ENCODE results near the gene HES1.

HES1 gene

DNA sequence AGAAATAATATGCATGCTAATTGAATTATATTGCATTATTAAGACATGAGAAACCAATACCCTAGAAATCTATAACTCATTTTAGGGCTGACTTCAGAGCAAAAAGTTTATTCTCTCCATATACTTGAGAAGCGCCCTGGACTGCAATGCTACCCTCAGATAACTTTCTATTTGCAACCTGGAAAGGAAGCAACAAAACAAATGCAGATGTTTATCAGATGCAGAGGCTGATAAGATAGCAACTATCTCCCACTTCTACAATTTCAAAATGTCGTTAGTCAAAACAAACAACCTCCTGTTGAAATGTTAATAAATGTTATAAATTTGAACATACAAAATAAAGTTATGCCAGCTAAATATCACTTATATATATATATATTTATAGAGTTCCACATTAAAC, 34.8 kb downstream of the HES1 start:
- no peak overlapping the region for H3K4me3 ChIP-seq (ENCODE audit: low read length)
- no peak for DNase-seq (ENCODE audit: low read depth)
- TF ChIP-seq, protein P1, sequence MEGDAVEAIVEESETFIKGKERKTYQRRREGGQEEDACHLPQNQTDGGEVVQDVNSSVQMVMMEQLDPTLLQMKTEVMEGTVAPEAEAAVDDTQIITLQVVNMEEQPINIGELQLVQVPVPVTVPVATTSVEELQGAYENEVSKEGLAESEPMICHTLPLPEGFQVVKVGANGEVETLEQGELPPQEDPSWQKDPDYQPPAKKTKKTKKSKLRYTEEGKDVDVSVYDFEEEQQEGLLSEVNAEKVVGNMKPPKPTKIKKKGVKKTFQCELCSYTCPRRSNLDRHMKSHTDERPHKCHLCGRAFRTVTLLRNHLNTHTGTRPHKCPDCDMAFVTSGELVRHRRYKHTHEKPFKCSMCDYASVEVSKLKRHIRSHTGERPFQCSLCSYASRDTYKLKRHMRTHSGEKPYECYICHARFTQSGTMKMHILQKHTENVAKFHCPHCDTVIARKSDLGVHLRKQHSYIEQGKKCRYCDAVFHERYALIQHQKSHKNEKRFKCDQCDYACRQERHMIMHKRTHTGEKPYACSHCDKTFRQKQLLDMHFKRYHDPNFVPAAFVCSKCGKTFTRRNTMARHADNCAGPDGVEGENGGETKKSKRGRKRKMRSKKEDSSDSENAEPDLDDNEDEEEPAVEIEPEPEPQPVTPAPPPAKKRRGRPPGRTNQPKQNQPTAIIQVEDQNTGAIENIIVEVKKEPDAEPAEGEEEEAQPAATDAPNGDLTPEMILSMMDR (conservative IDR thresholded peaks at IDR 0.05; ENCODE audit: low read length), result no peak

DNA sequence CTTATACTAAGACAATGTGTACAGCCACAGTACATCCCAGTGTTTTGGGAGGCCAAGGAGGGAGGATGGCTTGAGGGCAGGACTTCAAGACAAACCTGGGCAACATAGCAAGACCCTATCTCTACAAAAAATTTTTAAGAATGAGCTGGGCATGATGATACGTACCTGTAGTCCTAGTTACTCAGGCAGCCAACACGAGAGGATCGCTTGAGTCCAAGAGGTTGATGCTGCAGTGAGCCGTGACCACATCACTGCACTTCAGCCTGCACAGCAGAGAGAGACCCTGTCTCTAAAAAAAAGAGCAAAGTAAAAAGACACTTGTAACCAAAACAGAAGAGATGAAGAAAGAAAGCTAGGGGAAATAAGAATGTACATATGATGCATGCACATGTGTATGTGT, 38.5 kb downstream of the HES1 start:
- TF ChIP-seq, protein P1 (conservative IDR thresholded peaks at IDR 0.05; ENCODE audit: low read length), result no peak
- no peak for DNase-seq (ENCODE audit: low read depth)
- no peak overlapping the region for H3K4me3 ChIP-seq (ENCODE audit: low read length)

DNA sequence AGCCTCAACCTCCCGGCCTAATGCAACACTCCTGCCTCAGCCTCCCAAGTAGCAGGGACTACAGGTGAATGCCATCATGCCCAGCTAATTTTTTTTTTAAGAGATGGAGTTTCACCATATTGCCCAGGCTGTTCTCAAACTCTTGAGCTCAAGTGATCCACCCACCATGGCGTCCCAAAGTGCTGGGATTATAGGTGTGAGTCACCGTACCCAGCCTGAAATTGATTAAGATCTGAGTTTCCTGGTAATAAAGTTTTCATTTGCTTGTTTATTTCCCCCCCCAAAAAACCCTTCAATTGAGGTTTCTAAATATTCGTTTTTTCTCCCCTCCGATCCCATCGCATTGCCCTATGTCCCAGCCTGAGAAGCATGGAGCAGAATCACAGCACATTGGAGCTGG, 39.0 kb downstream of the HES1 start:
- no peak overlapping the region for H3K4me3 ChIP-seq (ENCODE audit: low read length)
- DNase-seq (ENCODE audit: low read depth), result no peak
- TF ChIP-seq, protein P1 (conservative IDR thresholded peaks at IDR 0.05; ENCODE audit: low read length), result no peak

DNA sequence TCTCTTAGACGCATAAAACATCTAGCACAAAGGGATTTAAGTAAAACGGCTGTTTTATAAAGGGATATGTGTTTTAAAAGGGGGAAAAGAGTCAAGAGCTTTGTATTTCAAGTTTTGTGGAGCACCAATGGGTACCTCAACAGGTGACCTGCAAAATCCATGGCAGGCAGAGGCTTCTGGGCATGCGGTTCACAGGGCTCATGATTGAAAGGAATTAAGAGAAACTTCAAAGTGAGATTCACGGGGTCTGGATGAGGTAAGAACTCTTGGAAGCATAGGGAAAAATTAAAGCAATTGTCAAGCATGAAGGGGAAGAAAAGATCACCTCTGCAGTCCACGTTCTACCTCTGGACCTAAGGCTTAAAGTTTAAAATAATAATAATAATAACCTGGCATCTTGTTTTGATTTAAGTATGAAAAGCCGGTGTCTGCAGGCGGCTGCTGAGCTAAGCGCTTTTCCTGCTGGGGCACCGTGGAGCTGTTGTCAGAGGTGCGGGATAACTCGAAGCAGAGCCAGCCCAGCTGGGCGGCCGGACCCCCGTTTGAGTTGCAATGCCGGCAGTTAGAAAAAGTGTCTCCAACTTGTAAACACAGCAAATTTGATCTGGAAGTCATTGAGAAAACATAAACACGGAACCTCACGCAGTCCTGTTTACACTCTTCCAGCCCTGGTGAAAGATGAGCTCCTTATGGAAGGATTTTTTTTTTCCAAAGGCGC, 40.5 kb downstream of the HES1 start:
- no peak for DNase-seq (ENCODE audit: low read depth)
- TF ChIP-seq, protein P1 (conservative IDR thresholded peaks at IDR 0.05; ENCODE audit: low read length), result no peak
- H3K4me3 ChIP-seq (ENCODE audit: low read length), result no peak overlapping the region

DNA sequence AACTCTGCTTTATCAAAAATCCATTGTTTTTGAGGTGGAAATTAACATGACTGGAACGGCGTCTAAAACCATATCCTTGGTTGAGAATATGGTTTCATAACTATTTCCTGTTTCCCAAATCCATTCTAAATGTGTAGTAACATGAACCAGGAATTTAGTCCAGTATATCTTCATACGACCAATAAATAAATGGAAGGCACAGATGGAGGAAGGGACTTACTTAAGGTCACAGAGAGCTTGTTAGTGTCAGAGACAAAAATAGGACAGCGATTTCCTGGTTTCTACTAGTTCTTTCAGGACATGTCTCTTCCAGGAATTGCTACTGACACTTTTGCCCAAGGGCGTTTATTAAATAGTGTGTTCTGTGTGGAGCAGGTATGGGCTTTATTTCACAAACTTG, 41.2 kb downstream of the HES1 start:
- TF ChIP-seq, protein P1 (conservative IDR thresholded peaks at IDR 0.05; ENCODE audit: low read length), result no peak
- DNase-seq (ENCODE audit: low read depth), result no peak
- no peak overlapping the region for H3K4me3 ChIP-seq (ENCODE audit: low read length)

DNA sequence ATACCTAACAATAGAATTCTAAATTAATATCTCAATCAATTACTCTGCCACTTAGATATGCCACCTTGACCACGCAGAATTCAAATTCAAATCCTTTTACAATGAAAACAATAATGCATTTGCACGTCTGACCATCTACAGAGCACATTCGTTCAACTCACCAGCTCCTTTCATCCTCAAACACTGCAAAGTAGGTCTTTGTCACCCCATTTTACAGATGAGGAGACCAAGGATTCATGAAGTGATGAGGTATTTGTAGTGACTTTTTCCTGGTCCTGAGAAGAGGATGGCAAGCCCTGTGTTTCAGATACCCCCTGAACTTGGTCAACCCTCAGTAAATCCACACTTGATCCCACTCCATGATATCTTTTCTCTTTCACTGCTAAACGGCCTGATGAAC, 42.2 kb downstream of the HES1 start:
- H3K4me3 ChIP-seq (ENCODE audit: low read length), result no peak overlapping the region
- no peak for DNase-seq (ENCODE audit: low read depth)
- TF ChIP-seq, protein P1 (conservative IDR thresholded peaks at IDR 0.05; ENCODE audit: low read length), result no peak

DNA sequence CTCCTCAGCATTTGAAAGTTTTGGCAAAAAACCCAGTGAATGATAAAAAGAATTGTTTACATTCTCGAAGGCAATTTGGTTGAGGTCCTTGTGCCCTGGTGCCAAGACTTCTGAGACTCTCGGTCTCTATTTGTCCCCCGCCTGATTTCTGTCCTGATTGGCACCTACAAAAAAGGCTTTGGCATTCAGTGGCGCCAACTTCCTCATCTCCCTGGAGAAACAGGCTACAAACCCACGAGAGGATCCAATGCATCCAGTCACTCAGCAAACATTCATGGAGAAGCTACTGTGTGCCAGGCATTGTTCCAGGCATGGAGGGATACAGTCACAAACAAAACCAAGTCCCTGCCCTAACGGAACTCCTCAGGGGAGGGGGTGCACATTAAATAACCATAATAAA, 42.7 kb downstream of the HES1 start:
- no peak for DNase-seq (ENCODE audit: low read depth)
- TF ChIP-seq, protein P1 (conservative IDR thresholded peaks at IDR 0.05; ENCODE audit: low read length), result no peak
- H3K4me3 ChIP-seq (ENCODE audit: low read length), result no peak overlapping the region

All from AG10803 (cell line).